Hepatocyte (in vitro differentiated cells): ENCODE measurements around the gene GALR2.

Source experiments
- EZH2 ChIP-seq: fragments of 200-600 bp; sonication (generic); IDR thresholded peaks from 2 replicates; pipeline ENCODE4 v1.6.1; 2016; ENCODE audit warnings: antibody characterized with exemption, mild to moderate bottlenecking, borderline replicate concordance
- TF ChIP-seq, protein P1 (sequence below): fragments of 200-600 bp; sonication (generic); IDR thresholded peaks from 2 replicates; pipeline ENCODE4 v1.5.1; 2016; ENCODE audit warnings: antibody characterized with exemption, mild to moderate bottlenecking; ENCODE audit not compliant: poor library complexity

GRCh38 chr17:76071531-76072147 lies 2.9 kb upstream of the GALR2 start:
- TF ChIP-seq, protein P1, sequence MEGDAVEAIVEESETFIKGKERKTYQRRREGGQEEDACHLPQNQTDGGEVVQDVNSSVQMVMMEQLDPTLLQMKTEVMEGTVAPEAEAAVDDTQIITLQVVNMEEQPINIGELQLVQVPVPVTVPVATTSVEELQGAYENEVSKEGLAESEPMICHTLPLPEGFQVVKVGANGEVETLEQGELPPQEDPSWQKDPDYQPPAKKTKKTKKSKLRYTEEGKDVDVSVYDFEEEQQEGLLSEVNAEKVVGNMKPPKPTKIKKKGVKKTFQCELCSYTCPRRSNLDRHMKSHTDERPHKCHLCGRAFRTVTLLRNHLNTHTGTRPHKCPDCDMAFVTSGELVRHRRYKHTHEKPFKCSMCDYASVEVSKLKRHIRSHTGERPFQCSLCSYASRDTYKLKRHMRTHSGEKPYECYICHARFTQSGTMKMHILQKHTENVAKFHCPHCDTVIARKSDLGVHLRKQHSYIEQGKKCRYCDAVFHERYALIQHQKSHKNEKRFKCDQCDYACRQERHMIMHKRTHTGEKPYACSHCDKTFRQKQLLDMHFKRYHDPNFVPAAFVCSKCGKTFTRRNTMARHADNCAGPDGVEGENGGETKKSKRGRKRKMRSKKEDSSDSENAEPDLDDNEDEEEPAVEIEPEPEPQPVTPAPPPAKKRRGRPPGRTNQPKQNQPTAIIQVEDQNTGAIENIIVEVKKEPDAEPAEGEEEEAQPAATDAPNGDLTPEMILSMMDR, result no peak
- TF ChIP-seq EZH2, result no peak
